ENCODE results near the gene PDXDC1. TPM values are rescaled to one million over a fixed set of nuclear protein-coding genes. Genes with fewer than 3 reads are reported as not detected.
"Not testable (repeated sequence)": the region's sequence is repeated elsewhere in the genome, so short reads cannot be mapped to it uniquely, and the experiment has no call there.

PDXDC1 gene
- polyA plus RNA-seq, 3 donors, result 96.3 to 114 (median 110) TPM

GRCh38 chr16:15046692-15047376 is 72.0 kb downstream of the PDXDC1 start:
- DNase-seq (ENCODE audit: extremely low read depth in 1 of 11, low read depth in 9 of 11, low spot score in 4 of 11), result no peak

DNA sequence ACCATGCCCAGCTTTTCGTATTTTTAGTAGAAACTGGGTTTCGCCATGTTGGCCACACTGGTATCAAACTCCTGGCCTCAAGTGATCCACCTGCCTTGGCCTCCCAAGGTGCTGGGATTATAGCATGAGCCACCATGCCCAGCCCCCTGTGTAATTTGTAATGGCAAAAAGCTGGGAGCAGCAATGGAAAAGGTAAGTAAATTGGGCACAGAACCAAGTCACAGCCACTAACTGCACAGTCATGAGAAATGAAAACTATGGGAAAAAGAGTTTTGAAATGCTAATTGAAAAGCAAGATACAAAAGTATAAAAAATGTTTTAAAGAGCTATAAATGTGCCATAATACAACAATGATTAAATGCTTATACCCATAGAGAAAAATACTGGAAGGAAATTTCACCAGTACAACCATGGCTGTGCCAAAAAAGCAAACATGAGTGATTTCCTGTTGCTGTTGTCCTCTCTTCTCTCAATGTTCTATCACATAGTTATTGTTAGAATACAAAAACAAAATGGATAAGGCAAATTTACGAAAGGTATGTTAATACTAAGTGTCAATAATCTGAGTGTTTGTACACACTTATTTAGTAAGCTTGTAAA is 74.9 kb downstream of the PDXDC1 start:
- DNase-seq (ENCODE audit: extremely low read depth in 1 of 11, low read depth in 9 of 11, low spot score in 4 of 11), result no peak

DNA sequence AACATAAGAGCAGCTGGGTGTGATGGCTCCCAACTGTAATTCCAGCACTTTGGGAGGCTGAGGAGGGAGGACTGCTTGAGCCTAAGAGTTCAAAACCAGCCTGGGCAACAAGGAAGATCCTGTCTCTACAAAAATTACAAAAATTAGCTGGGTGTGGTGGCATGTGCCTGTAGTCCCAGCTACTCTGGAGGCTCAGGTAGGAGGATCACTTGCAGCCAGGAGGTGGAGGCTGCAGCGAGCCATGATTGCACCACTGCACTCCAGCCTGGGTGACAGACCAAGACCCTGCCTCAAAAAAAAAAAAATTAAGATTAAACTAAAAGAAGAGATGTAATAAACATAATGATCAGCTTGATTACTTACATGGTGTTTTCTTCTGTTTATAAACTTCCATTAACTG is 75.6 kb downstream of the PDXDC1 start:
- DNase-seq (ENCODE audit: extremely low read depth in 1 of 11, low read depth in 9 of 11, low spot score in 4 of 11), result not testable (repeated sequence)

GRCh38 chr16:15051387-15051951 is 76.6 kb downstream of the PDXDC1 start:
- no peak for DNase-seq (ENCODE audit: extremely low read depth in 1 of 11, low read depth in 9 of 11, low spot score in 4 of 11)

DNA sequence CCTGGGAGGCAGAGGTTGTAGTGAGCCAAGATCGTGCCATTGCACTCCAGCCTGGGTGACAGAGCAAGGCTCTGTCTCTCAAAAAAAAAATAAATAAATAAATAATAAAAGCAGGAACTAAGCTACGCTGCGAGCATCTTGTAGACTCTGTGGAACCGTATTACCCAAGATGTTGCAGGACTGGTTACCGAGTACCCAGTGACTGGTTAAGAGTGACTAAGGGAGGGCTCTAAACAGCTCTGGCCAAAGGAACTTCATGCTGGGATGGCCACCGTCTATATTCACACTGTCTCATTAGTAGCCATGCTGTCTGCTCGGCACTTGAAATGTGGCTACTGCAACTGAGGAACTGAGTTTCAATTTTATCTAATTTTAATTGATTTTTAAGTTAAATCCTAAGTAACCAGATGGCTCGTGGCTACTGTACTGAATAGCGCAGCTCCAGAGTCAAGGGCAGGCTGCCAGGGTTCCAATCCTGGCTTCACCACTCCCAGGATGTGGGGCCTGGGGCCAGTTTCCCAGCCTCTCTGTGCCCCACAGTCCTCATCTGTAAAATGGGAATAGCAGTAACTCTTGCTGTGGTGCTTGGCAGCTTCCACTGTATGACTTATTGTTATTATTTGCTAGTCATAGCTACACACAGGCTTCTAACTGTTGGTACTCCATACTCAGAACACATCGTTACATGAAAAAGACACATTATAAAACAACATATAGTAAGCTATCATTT is 78.1 kb downstream of the PDXDC1 start:
- no peak for DNase-seq (ENCODE audit: extremely low read depth in 1 of 11, low read depth in 9 of 11, low spot score in 4 of 11)

DNA sequence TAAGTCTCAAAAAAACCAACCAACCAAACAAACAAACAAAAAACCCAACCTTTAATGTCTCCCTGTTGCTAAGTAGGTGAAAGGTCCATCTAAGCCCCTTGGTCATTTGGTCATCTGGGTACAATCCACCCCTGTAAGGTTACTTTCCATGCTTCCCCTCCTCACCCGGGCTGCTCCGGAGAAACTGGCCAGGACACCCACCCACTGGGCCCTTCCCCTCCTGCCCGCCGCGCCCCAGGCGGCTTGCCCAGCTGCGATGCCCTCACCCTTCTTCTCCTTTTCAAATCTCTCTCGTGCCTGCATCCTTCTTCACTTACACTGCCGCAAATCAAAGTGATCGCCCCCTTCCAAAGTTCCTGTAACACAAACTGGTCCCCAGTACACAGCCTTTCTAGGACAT is 79.1 kb downstream of the PDXDC1 start:
- DNase-seq (ENCODE audit: extremely low read depth in 1 of 11, low read depth in 9 of 11, low spot score in 4 of 11), result no peak

- no peak for DNase-seq (ENCODE audit: extremely low read depth in 1 of 11, low read depth in 9 of 11, low spot score in 4 of 11)
Observed at GRCh38 chr16:15054357-15055140, 79.7 kb downstream of the PDXDC1 start.

GRCh38 chr16:15055141-15056053 is 80.6 kb downstream of the PDXDC1 start:
- peak in 3 of 11 donors; percentile 8 to 43 (median 28) for DNase-seq (ENCODE audit: extremely low read depth in 1 of 11, low read depth in 9 of 11, low spot score in 4 of 11)

DNA sequence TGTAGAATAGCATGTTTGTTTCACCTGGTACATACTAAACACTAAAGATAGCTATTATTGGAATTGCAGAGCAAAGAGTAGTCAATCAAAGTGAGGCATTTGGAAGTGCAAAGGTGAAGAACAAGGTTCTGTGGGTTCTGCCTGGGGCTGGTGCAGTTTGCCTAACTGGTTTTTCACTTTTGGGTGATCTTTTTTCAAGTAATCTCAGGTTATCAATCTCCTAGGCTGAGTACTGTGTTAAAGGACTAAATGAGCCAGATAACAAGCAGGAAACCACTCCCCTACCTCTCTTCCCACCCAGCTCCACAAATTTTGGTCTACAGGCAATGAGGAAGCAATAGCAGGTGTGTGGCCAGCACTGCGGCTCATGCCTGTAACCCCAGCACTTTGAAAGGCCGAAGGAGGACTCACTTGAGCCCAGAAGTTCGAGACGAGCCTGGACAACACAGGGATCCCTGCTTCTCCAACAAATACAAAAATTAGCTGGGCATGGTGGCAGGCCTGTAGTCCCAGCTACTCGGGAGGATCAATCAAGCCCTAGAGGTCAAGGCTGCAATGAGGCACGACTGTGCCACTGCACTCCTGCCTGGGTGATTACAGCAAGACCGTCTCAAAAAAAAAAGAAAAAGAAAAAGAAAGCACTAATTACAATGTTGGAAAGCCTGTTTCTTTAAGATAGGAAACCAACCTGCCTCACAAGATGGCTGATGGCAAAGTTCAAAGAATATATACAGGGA is 83.0 kb downstream of the PDXDC1 start:
- no peak for DNase-seq (ENCODE audit: extremely low read depth in 1 of 11, low read depth in 9 of 11, low spot score in 4 of 11)

GRCh38 chr16:15059324-15059723 is 84.5 kb downstream of the PDXDC1 start:
- no peak for DNase-seq (ENCODE audit: extremely low read depth in 1 of 11, low read depth in 9 of 11, low spot score in 4 of 11)

DNA sequence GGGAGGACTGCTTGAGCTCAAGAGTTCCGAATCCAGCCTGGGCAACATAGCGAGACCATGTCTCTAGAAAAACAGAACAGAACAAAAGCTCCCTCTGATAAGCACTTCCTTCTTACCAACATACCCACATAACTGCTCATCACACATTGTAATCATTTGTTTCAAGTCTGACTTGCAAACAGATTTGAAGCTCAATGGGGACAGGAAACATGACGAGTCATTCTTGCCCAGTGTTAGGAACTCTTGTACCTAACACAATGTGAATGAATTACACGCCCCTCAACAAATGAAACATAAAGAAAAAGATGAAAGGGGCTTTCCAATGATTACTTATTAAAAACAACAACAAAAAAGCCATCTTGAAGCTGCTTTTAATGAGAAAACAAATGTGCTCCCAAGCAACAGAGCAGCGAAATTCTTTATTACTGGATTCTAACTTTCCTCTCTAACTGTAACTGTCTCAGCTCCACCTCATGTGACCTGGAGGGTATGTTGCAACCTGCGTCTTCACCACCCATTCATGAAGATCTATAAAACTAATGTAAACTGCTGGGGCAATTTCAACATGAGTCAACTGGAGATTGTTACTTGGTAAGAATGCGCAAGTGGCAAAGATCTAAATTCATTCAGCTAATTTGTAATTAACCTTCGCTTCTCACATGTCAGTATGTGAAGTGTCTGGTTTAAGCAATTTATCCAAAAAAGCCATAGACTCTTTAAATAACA is 87.4 kb downstream of the PDXDC1 start:
- DNase-seq (ENCODE audit: extremely low read depth in 1 of 11, low read depth in 9 of 11, low spot score in 4 of 11), result not testable (repeated sequence)

DNA sequence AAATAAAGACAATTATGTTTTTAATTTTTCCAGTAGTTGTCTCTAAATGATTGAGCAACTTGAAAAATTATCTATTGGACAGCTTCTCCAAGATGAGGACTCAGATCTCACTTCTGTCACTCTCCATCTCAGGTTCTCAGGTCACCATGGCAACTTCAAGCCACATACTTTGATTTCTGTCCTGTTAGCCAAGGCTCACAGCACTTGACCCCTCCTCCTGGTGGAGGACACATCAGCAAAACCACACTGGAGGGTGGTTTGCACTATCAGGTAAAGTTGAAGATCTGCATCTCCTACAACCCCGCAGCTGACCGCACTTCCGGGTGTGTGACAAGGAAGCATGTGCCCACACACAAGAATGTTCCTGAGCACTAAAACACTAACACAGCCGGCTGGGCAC is 91.1 kb downstream of the PDXDC1 start:
- not testable (repeated sequence) for DNase-seq (ENCODE audit: extremely low read depth in 1 of 11, low read depth in 9 of 11, low spot score in 4 of 11)

DNA sequence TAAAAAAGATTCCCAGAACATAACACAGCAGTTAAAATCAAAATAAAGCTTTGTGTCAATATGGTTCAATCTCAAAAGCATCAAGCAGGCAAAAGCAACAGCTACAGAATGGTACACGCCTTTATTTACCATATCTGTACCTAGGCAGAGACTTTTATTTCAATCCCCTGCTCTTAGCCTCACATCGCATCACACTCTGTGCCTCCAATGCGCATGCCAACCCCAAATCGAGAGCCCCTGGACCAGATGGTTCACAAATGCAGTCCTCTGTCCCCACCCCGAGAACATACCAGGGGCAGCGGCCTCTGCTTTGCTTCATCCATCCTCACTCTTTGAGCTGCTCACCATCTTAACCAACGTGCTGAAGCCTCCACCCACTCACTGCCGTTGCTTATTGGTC is 91.9 kb downstream of the PDXDC1 start:
- DNase-seq (ENCODE audit: extremely low read depth in 1 of 11, low read depth in 9 of 11, low spot score in 4 of 11), result not testable (repeated sequence)

GRCh38 chr16:15071013-15071412 is 96.2 kb downstream of the PDXDC1 start:
- DNase-seq (ENCODE audit: extremely low read depth in 1 of 11, low read depth in 9 of 11, low spot score in 4 of 11), result not testable (repeated sequence)

- not testable (repeated sequence) for DNase-seq (ENCODE audit: extremely low read depth in 1 of 11, low read depth in 9 of 11, low spot score in 4 of 11)
Observed at GRCh38 chr16:15071916-15072769, 97.3 kb downstream of the PDXDC1 start.

GRCh38 chr16:15073101-15073500 is 98.3 kb downstream of the PDXDC1 start:
- DNase-seq (ENCODE audit: extremely low read depth in 1 of 11, low read depth in 9 of 11, low spot score in 4 of 11), result no peak

Data from renal cortex interstitium (tissue), 11 donors.